NCI-H2196 treated with DMSO at 0.1 percent for 48 hours (cell line): ENCODE measurements around the gene KIF1A.

ENCODE experiments used
- DNase-seq: peaks from one replicate; lab custom pipeline; 2025; ENCODE audit not compliant: unreplicated experiment; lab: John Stamatoyannopoulos, UW

KIF1A gene

GRCh38 chr2:240736281-240737250, 83.5 kb downstream of the KIF1A start:
- DNase-seq = no peak

- no peak for DNase-seq
Observed at GRCh38 chr2:240735476-240735875, 84.5 kb downstream of the KIF1A start.

DNA sequence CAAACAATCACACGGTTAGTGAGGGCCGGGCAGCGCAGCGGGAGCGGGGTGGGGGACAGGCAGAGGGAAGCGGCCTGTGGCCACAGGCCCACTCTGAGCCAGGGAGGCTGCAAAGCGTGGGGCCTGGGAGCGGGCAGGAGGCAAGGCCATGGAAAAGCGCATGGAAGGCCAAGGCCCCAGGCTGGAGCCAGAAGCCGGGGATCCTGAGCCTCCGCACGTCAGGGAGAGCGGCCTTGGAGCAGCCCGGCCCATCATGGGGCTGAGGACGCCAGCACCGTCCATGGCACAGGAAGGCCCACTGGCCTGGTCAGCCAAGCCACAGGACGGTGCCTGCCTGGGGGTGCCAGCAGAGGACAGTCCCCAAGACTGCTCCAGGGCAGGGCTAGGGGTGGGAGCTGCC, 85.3 kb downstream of the KIF1A start:
- no peak for DNase-seq

DNA sequence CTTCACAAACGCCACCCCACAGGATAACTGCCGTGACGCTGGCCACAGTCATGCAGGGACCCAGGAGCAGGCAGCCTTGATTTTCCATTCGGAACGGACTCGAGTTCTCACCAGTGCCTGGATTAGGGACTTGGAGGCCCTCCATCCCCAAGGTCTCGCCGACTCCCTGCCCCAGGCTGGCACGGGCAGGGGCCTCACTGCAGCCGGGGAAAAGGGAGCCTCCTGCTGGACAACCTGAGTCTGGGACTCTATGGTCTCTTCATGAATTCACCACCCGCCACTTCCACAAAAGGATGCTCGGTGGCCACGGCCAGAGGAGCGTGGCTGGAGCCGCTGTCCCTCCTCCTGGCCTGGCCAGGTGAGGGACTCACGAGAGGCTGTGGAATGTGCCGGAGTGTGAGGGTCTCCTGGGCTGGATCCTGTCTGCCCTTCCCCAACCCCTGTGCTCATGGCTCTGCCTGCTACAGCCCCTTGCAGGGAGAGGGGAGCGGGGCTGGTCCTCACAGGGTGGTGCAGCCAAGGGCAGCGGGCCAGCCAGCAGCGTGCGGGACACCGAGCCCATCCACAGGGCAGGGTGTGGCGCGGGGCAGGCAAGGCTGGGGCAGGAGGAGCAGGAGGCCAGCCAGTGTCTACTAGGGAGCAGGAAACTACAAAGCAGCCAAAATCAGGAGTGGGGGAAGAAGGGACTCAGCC, 86.1 kb downstream of the KIF1A start:
- DNase-seq = no peak

DNA sequence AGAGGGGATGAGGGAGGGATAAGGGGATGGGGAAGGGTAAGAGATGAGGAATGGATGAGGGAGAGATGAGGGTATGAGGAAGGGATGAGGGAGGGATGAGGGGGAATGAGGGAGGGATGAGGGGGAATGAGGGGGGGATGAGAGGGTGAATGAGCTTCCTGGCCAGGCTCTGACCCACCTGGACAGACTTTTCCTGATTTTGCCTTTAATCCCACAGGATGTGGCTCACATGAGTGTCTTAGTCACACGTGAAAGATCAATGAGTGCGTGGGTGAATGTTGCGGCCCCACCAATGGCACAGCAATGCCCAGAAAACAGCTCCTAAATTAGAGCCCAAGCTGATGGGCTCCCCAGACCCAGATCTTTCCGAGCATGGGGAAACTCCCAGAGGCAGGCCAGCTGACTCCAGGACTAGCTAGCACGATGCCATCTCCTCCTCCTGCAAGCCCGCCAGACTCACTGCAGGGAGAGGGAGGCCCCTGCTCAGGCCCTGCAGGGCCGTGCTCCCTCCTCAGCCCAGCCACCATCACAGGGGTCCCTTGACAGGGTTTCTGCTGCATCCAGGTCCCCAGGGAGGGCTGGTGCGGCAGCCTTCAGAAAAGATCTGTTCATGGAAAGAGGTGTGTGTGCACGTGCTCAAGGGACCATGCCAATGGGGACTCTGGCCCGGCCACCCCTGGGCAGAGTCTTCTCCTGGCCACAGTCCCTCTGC, 87.0 kb downstream of the KIF1A start:
- DNase-seq = no peak

DNA sequence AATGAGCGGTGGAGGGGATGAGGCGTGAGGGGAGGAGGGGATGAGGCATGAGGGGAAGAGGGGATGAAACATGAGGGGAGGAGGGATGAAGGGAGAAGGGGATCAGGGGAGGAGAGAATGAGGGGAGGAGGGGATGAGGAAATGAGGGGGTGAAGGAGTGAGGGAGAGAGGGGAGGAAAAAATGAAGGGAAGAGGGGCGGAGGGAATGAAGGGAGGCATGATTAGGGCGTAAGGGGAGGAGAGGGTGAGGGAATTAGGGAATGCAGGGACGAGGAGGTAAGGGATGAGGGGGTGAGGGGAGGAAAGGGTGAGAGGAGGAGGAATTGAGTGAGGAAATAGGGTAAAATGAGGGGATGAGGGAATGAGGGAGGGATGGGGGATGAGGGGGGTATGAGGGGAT, 87.8 kb downstream of the KIF1A start:
- DNase-seq = no peak

DNA sequence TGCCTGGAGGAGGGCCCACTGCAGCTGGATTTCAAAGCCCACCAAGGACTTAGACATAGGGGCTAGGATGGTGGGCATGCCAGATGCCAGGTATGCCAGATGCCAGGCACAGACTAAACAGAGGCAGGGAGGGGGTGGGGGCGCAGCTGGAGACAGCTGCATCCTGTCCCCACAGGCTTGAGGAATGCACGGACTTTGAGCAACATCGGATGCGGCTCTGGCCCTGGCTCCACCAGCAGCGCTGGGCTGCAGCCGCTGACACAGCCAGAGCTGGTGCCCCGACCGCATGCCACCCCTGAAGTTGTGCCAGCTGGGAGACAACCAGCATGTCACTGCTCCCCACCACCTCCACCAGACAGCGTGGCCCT, 88.9 kb downstream of the KIF1A start:
- no peak for DNase-seq

DNA sequence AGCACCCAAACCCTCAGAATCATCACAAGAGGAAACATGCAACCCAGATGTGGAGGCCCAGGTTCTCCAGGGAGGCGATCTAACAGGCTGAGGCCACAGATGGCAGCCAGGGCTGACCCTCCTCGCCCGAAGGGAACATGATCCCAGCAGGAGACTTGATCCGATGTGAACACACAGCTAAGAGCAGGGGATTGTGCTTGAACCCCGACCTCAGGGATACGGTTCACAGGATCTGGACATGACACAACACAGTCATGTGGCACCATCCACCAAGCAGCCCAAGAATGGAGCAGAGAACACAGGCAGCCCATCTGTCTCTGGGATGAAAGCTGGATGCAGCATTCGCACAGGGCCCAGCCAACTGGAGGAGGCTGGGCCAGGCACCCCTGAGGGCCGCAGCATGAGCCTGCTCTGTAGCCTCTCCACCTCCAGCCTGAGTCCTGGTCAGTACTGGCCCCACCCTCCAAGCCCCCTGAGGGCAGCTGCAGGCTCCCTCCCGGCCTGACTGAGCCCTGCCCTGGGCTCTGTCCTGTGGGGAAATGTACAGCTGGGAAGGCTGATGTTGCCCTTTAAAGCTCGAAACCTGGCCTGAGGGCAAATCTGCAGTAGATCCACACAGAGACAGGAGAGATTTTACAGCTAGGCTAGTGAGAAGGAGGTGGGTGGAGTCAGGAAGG, 89.4 kb downstream of the KIF1A start:
- DNase-seq = no peak

DNA sequence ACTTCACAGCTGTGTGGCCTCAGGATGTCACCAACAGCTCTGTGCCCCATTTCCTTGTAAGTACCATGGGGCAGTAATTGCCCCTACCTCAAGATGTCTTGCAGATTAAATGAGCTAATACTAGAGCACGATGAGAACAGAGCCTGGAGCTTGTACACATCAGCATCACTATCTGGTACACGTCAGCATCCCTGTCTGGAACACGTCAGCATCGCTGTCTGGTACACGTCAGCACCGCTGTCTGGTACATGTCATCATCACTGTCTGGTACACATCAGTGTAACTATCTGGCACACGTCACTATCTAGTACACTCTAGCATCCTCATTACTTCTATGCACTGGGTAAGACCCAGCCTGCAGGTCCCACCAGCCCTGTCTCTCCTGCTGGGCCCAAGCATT, 91.2 kb downstream of the KIF1A start:
- DNase-seq = no peak

- DNase-seq = no peak
Observed at GRCh38 chr2:240728361-240728760, 91.7 kb downstream of the KIF1A start.

- DNase-seq = no peak
Observed at GRCh38 chr2:240727913-240728312, 92.1 kb downstream of the KIF1A start.

DNA sequence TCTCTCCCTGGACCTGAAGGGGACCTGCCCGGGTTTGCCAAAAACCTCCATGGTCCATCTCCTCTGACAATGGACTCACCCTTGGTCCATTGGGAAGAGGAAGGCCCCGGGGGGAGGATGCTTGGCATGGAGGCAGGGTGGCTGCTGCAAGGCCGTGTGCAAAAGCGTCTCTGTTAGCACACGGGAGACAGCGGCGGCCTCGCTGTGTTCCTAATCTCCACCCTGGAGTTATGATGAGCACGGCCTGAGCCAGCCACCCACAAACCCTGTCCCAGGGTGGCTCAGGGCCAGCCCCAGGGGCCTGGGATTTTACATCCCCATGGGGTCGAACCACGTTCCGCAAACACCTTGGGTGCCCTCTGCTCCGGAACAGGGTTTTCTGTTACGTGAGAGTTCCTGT, 92.6 kb downstream of the KIF1A start:
- no peak for DNase-seq

- no peak for DNase-seq
Observed at GRCh38 chr2:240726876-240727275, 93.1 kb downstream of the KIF1A start.

DNA sequence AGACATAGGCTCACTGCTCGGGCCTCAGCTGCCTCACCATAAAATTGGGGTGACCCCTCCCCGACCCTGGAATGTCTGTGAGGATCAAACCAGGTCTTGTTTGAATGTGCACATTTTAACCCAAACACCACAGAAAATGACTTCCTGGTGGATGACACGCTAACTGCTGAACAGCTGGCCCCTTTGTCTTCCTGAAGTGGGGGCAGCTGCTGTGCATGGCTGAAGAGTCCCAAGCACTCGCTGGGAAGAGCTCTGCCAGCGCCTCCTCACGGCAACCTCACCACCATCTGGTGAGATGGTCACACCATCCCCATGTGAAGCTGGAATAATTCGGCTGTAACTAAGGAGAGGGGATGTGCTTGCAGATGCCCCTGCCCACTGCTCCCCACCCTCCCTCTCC, 94.3 kb downstream of the KIF1A start:
- no peak for DNase-seq

DNA sequence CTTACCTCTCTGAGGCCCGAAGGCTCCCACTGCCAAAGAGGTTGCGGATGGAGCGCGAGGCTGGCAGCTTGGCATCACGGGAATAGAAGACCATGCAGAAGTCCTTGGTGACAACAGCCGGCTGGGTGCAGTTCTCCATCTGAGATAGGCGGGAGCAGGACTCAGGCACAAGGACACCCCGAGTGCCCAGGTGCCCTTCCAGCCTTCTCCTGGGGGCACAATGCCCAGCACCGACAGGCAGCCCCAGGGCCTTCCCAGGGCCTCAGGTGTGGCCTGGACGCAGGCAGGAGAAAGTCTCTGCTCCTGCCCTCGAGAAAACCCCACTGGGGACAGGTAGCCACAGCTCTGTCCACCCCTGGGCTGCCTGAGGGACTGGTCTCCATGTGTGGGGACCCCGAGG, 94.8 kb downstream of the KIF1A start:
- no peak for DNase-seq

- DNase-seq = no peak
Observed at GRCh38 chr2:240724431-240724830, 95.6 kb downstream of the KIF1A start.

DNA sequence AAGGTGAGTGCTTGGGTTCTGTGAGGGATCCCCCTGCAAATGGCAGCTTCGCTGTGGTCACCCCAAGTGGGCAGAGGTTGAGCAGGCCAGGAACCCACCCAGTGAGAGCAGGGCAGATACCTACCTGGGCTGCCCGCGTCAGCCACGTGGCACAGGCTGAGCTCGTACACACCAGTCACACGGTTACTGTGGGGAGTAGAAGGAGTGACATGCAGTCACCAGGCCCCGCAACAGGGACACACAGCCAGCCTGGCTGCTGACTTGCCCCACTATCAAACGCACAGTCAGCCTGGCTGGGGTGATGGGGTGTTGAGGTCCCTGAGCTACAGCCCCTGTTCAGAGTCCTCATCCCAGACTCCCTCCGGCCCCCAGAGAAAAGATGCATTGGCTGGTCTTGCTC, 96.2 kb downstream of the KIF1A start:
- DNase-seq = no peak

GRCh38 chr2:240722796-240723735, 97.0 kb downstream of the KIF1A start:
- no peak for DNase-seq

- DNase-seq = no peak
Observed at GRCh38 chr2:240722376-240722775, 97.6 kb downstream of the KIF1A start.

- DNase-seq = no peak
Observed at GRCh38 chr2:240721596-240722180, 98.3 kb downstream of the KIF1A start.
